ENCODE measurements around the gene TOMM22.

The TOMM22 gene

GRCh38 chr22:38715852-38716251 is 34.1 kb downstream of the TOMM22 start:
- DNase-seq (ENCODE audit: low read depth): no peak
- no peak for TF ChIP-seq CTCF (conservative IDR thresholded peaks at IDR 0.05; ENCODE audit: low read depth, low read length)
- H3K4me3 ChIP-seq (ENCODE audit: low read length): no peak overlapping the region

GRCh38 chr22:38716271-38716670 is 34.5 kb downstream of the TOMM22 start:
- no peak for DNase-seq (ENCODE audit: low read depth)
- H3K4me3 ChIP-seq (ENCODE audit: low read length): no peak overlapping the region
- TF ChIP-seq CTCF (conservative IDR thresholded peaks at IDR 0.05; ENCODE audit: low read depth, low read length): no peak

- no peak overlapping the region for H3K4me3 ChIP-seq (ENCODE audit: low read length)
- no peak for DNase-seq (ENCODE audit: low read depth)
- no peak for TF ChIP-seq CTCF (conservative IDR thresholded peaks at IDR 0.05; ENCODE audit: low read depth, low read length)
These were observed 35.1 kb downstream of the TOMM22 start for GRCh38 chr22:38716826-38717225.

- H3K4me3 ChIP-seq (ENCODE audit: low read length): no peak overlapping the region
- no peak for TF ChIP-seq CTCF (conservative IDR thresholded peaks at IDR 0.05; ENCODE audit: low read depth, low read length)
- no peak for DNase-seq (ENCODE audit: low read depth)
These were observed 35.5 kb downstream of the TOMM22 start for GRCh38 chr22:38717244-38717643.

GRCh38 chr22:38718414-38718813 is 36.7 kb downstream of the TOMM22 start:
- no peak overlapping the region for H3K4me3 ChIP-seq (ENCODE audit: low read length)
- DNase-seq (ENCODE audit: low read depth): no peak
- TF ChIP-seq CTCF (conservative IDR thresholded peaks at IDR 0.05; ENCODE audit: low read depth, low read length): peak; percentile 68

- H3K4me3 ChIP-seq (ENCODE audit: low read length): no peak overlapping the region
- DNase-seq (ENCODE audit: low read depth): no peak
- no peak for TF ChIP-seq CTCF (conservative IDR thresholded peaks at IDR 0.05; ENCODE audit: low read depth, low read length)
These were observed 37.4 kb downstream of the TOMM22 start for GRCh38 chr22:38719196-38719595.

GRCh38 chr22:38720350-38720749 is 38.6 kb downstream of the TOMM22 start:
- DNase-seq (ENCODE audit: low read depth): no peak
- TF ChIP-seq CTCF (conservative IDR thresholded peaks at IDR 0.05; ENCODE audit: low read depth, low read length): no peak
- no peak overlapping the region for H3K4me3 ChIP-seq (ENCODE audit: low read length)
